PC-3 (cell line): Measurements from ENCODE around the gene UFSP1. TPM values are rescaled to one million over a fixed set of nuclear protein-coding genes. Genes with fewer than 3 reads are reported as not detected.

ENCODE experiments used
- ATAC-seq: fragments of 200-7000 bp; cut with Tn5 transposase; 2 replicates; pipeline ENCODE4 v1.9.1; 2020; ENCODE audit warnings: mild to moderate bottlenecking, moderate library complexity
- BruUV-seq: library from RNA; stranded (reverse); fragments of 400-500 nt; replicated peaks from 2 replicates; lab custom pipeline; 2021; lab: Mats Ljungman, UMichigan
- CTCF ChIA-PET: fragments of 300-600 bp; sonication (Branson Sonifier 250); formaldehyde crosslinking; loops from one replicate; lab custom pipeline; 2022; ENCODE audit warnings: antibody characterized with exemption; lab: Charles Lee
- POLR2A ChIA-PET: fragments of 300-600 bp; sonication (Branson Sonifier 250); formaldehyde crosslinking; loops from one replicate; lab custom pipeline; 2022; ENCODE audit warnings: antibody characterized with exemption; ENCODE audit not compliant: unreplicated experiment; lab: Charles Lee
- DNase-seq: peaks from one replicate; pipeline ENCODE4 v3.0.0-alpha.2; 2015
- H2AFZ ChIP-seq: fragments of 300-600 bp; sonication (generic); 2 replicates; pipeline ENCODE4 v1.6.0; 2016; ENCODE audit warnings: antibody characterized with exemption, low read length
- H3F3A ChIP-seq: fragments of 300-600 bp; sonication (generic); one replicate; pipeline ENCODE4 v1.6.0; 2017; ENCODE audit warnings: antibody characterized with exemption, low read length, control low read depth, mild to moderate bottlenecking; ENCODE audit not compliant: unreplicated experiment
- H3K27ac ChIP-seq: fragments of 300-600 bp; sonication (generic); 2 replicates; pipeline ENCODE4 v1.5.1; 2016; ENCODE audit warnings: mild to moderate bottlenecking, low read length
- H3K27me3 ChIP-seq: fragments of 300-600 bp; sonication (generic); 2 replicates; pipeline ENCODE4 v1.6.1; 2016; ENCODE audit warnings: low read length, mixed read lengths
- H3K36me3 ChIP-seq: fragments of 300-600 bp; sonication (generic); 2 replicates; pipeline ENCODE4 v1.6.1; 2016; ENCODE audit warnings: low read depth, mixed run types, low read length, mixed read lengths
- H3K4me1 ChIP-seq: fragments of 300-600 bp; sonication (generic); 2 replicates; pipeline ENCODE4 v1.5.1; 2016; ENCODE audit warnings: low read length; ENCODE audit not compliant: insufficient read depth
- H3K4me2 ChIP-seq: fragments of 300-600 bp; sonication (generic); 2 replicates; pipeline ENCODE4 v1.6.0; 2016; ENCODE audit warnings: low read length
- H3K4me3 ChIP-seq: fragments of 300-600 bp; sonication (generic); 2 replicates; pipeline ENCODE4 v1.5.1; 2016; ENCODE audit warnings: mild to moderate bottlenecking, low read length, mixed read lengths
- H3K79me2 ChIP-seq: fragments of 300-600 bp; sonication (generic); 2 replicates; pipeline ENCODE4 v1.6.1; 2017; ENCODE audit warnings: low read length, mixed read lengths
- H3K9ac ChIP-seq: fragments of 300-600 bp; sonication (generic); 2 replicates; pipeline ENCODE4 v1.6.0; 2016; ENCODE audit warnings: mild to moderate bottlenecking, low read length
- H3K9me2 ChIP-seq: fragments of 300-600 bp; sonication (generic); replicated peaks from 2 replicates; pipeline ENCODE4 v1.6.1; 2016; ENCODE audit warnings: mixed run types, low read length, mixed read lengths
- H3K9me3 ChIP-seq: fragments of 300-600 bp; sonication (generic); 2 replicates; pipeline ENCODE4 v1.6.1; 2016; ENCODE audit warnings: low read length, mixed read lengths
- H4K20me1 ChIP-seq: fragments of 300-600 bp; sonication (generic); 2 replicates; pipeline ENCODE4 v1.6.1; 2016; ENCODE audit warnings: low read length, mixed read lengths
- EZH2 ChIP-seq: fragments of 300-600 bp; sonication (generic); IDR thresholded peaks from one replicate; pipeline ENCODE4 v1.6.1; 2017; ENCODE audit warnings: antibody characterized with exemption, mild to moderate bottlenecking, low read length; ENCODE audit not compliant: unreplicated experiment
- EZH2phosphoT487 ChIP-seq: fragments of 300-600 bp; sonication (generic); IDR thresholded peaks from 2 replicates; pipeline ENCODE4 v1.6.1; 2018; ENCODE audit warnings: mild to moderate bottlenecking, antibody characterized with exemption, low read length, borderline replicate concordance
- intact Hi-C: fragments of 100-400 bp; cut with micrococcal nuclease; formaldehyde crosslinking; loops from 2 replicates; pipeline ENCODE4 v1.9.0; 2023
- total RNA-seq: library from RNA; depleted of rRNA; stranded (reverse); fragments of >200 nt; gene quantifications from 2 replicates; pipeline ENCODE4 v1.2.3, GENCODE V29; 2014
- TF ChIP-seq, protein P1 (sequence below): fragments of 300-600 bp; sonication (generic); conservative IDR thresholded peaks from 2 replicates; pipeline ENCODE4 v1.5.1; 2017; ENCODE audit warnings: antibody characterized with exemption, low read depth, mild to moderate bottlenecking, low read length

Gene UFSP1
- total RNA-seq, 1 experiment from 2014 or later, result 10.5 TPM

DNA sequence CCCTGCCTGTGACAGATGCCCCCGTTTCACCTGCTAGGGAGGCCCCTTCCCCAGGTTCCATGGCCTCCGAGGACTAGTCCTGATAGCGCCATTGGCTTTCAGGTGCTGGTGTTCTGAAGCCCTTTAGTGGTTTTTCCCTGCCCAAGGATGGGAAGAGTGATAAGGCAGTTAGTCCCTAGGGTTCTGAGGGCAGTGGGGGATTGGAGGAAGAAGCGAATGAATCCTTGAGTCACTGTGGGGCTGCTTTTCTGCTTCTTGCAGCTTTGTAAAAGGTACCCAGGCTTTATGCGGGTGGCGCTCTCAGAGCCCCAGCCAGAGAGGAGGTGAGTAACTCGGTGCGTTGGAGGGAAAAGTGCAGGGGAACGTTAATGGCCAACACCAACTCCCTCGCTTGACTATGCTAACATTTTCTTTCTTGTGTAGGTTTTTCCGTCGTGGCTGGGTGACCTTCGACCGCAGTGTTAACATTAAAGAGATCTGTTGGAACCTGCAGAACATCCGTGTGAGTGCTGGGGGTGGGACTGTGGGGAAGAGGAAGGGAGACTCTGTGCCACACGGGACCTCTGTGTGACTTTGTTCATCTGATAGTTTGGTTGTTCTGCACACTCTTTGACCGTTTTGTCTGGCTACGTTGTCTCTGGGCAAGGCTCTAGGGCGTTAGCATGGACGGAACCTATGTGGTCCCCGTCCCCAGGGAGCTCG, 3.9 kb downstream of the UFSP1 start:
- Histone ChIP-seq H3K9ac (no peak overlapping the region), H3K79me2 (peaks cover 47% of the 10 kb centered on the region), H3K36me3 (peaks cover 68% of the 10 kb centered on the region), H3K27me3 (no peaks in the 10 kb centered on the region), H3K9me3 (no peaks in the 10 kb centered on the region), H3K4me1 (peaks cover 24% of the 10 kb centered on the region), H3K4me2 (no peak overlapping the region), H4K20me1 (peaks cover 2% of the 10 kb centered on the region; the same call in 1 of the 2 replicates), H3F3A (no peaks in the 10 kb centered on the region), H3K4me3 (no peak overlapping the region), H3K27ac (no peak overlapping the region), H3K9me2 (no peaks in the 10 kb centered on the region), H2AFZ (no peak overlapping the region)
- intact Hi-C loops, result no loop called here
- no peak for DNase-seq
- no TSS peak for BruUV-seq
- ChIA-PET CTCF (no interaction called here), POLR2A (no interaction called here)
- TF ChIP-seq EZH2phosphoT487 (no peak), EZH2 (no peak)
- TF ChIP-seq, protein P1, sequence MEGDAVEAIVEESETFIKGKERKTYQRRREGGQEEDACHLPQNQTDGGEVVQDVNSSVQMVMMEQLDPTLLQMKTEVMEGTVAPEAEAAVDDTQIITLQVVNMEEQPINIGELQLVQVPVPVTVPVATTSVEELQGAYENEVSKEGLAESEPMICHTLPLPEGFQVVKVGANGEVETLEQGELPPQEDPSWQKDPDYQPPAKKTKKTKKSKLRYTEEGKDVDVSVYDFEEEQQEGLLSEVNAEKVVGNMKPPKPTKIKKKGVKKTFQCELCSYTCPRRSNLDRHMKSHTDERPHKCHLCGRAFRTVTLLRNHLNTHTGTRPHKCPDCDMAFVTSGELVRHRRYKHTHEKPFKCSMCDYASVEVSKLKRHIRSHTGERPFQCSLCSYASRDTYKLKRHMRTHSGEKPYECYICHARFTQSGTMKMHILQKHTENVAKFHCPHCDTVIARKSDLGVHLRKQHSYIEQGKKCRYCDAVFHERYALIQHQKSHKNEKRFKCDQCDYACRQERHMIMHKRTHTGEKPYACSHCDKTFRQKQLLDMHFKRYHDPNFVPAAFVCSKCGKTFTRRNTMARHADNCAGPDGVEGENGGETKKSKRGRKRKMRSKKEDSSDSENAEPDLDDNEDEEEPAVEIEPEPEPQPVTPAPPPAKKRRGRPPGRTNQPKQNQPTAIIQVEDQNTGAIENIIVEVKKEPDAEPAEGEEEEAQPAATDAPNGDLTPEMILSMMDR, result no peak
- ATAC-seq, result no peak

DNA sequence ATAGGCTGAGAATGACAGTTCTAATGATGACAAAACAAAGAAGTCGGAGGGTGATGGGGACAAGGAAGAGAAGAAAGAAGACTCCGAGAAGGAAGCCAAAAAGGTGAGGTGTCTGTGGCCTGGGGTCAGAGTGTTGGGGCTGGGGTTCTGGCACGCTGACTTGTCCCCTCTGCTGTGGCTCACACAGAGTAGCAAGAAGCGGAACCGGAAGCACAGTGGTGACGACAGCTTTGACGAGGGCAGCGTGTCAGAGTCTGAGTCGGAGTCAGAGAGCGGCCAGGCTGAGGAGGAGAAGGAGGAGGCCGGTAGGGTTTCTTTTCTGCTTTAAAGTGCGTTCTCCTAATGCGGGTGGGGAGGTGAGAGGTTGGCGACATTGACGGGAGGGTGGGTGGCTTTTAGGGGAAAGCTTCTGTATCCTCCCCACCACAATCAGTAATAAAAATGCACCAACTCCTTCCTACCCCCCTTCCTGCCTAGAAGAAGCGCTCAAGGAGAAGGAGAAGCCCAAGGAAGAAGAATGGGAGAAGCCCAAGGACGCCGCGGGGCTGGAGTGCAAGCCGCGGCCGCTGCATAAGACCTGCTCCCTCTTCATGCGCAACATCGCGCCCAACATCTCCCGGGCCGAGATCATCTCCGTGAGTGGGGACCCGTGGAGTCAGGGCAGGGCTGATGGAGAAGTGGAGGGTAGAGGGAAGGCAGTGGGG, 4.6 kb downstream of the UFSP1 start:
- Histone ChIP-seq H2AFZ (no peak overlapping the region), H3K9me3 (no peaks in the 10 kb centered on the region), H3K79me2 (peaks cover 54% of the 10 kb centered on the region), H4K20me1 (peaks cover 5% of the 10 kb centered on the region; the same call in 1 of the 2 replicates), H3K27me3 (no peaks in the 10 kb centered on the region), H3F3A (no peaks in the 10 kb centered on the region), H3K9me2 (no peaks in the 10 kb centered on the region), H3K4me1 (peaks cover 17% of the 10 kb centered on the region), H3K27ac (no peak overlapping the region), H3K4me3 (no peak overlapping the region), H3K9ac (no peak overlapping the region), H3K36me3 (peaks cover 72% of the 10 kb centered on the region), H3K4me2 (no peak overlapping the region)
- ATAC-seq (no peak), DNase-seq (no peak)
- ChIA-PET POLR2A (no interaction called here), CTCF (no interaction called here)
- TF ChIP-seq EZH2phosphoT487 (no peak), EZH2 (no peak)
- TF ChIP-seq, protein P1, result no peak
- intact Hi-C loops, result no loop called here
- TSS peak; percentile 25 for BruUV-seq
